Omental fat pad (tissue), 4 donors: ENCODE measurements around the gene PPIB. TPM values are rescaled to one million over a fixed set of nuclear protein-coding genes. Genes with fewer than 3 reads are reported as not detected.
A peak's percentile ranks its signal among the peaks of the same experiment; 100 is the strongest.

Experiments
- ATAC-seq: fragments of 150-250 bp; one replicate; pipeline ENCODE4 v1.9.1; 2016; ENCODE audit warnings: mild to moderate bottlenecking, moderate library complexity; ENCODE audit not compliant: low FRiP score
- DNase-seq: peaks from one replicate; pipeline ENCODE4 v3.0.0-alpha.2; 2019; ENCODE audit warnings: low spot score
- total RNA-seq, 4 donors: library from RNA; depleted of rRNA; stranded (reverse); fragments of >200 nt; gene quantifications; one replicate each; pipeline ENCODE4 v1.1.0, GENCODE V29; 2016
- TF ChIP-seq, protein P1 (sequence below), 3 donors: fragments of 450-650 bp; IDR thresholded peaks; one replicate each; pipeline ENCODE4 v1.5.1; 2016 to 2017; ENCODE audit warnings: antibody characterized with exemption in 3 of 3, mild to moderate bottlenecking in 3 of 3, moderate library complexity in 2 of 3

Gene PPIB
- total RNA-seq = 100 to 1,000 TPM; 244 to 431 (median 373) TPM

DNA sequence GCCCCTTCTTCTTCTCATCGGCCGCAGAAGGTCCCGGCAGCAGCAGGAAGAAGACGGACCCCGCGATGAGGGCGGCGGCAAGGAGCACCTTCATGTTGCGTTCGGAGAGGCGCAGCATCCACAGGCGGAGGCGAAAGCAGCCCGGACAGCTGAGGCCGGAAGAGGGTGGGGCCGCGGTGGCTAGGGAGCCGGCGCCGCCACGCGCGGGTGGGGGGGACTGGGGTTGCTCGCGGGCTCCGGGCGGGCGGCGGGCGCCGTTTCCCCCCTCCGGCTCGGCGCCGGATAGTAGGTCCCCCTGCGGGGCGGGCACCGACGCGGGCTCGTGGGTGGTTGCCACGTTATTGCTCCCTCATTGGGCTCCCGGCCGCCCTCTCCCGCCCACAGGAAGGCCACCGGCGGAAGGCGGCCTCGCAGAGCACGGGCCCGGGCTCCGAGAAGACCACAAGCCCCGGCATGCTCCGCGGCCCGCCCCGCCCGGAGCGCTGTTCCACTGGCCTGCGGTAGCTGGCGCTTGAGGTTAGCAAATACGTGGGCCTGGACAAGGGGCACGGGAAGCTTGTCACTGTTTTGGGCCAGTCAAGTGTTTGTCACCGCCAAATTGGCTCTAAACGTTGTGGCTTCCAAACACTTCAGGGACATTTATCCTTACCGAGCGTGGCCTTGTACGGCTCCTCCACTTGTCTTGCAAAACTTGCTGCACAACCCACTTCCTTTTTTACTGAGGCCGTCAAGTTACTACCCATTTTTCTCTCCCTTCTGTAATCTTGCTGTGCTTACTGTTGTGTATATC lies at the start of gene PPIB:
Gene PPIB, minus strand, starts transcription at position 154 of the 790 bp plus-strand sequence. Its CDS starts 36 bp downstream, at position 118.
- TF ChIP-seq, protein P1, sequence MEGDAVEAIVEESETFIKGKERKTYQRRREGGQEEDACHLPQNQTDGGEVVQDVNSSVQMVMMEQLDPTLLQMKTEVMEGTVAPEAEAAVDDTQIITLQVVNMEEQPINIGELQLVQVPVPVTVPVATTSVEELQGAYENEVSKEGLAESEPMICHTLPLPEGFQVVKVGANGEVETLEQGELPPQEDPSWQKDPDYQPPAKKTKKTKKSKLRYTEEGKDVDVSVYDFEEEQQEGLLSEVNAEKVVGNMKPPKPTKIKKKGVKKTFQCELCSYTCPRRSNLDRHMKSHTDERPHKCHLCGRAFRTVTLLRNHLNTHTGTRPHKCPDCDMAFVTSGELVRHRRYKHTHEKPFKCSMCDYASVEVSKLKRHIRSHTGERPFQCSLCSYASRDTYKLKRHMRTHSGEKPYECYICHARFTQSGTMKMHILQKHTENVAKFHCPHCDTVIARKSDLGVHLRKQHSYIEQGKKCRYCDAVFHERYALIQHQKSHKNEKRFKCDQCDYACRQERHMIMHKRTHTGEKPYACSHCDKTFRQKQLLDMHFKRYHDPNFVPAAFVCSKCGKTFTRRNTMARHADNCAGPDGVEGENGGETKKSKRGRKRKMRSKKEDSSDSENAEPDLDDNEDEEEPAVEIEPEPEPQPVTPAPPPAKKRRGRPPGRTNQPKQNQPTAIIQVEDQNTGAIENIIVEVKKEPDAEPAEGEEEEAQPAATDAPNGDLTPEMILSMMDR (IDR thresholded peaks at IDR 0.05) = no peak
- ATAC-seq (peak; percentile 98), DNase-seq (peak; percentile 70)

DNA sequence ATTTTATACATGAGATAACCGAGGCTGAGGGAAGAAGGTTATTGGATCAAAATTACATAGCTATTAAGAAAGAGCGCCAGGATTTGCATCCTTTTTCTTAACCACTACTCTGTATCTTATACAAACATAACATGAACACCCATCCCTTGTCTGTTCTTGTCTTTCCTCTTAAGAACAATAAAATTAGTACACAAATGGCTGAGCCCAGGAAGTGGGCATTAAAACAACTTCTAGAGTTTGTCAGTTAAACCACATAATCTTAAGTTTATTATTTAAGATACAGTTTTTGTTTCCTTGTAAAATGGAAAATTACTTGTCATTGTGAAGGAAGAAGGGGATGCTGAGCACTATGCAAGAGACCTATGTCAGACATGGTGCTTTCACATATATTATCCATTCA lies 48.9 kb upstream of the PPIB start:
- TF ChIP-seq, protein P1 (IDR thresholded peaks at IDR 0.05) = no peak
- DNase-seq (no peak), ATAC-seq (no peak)

DNA sequence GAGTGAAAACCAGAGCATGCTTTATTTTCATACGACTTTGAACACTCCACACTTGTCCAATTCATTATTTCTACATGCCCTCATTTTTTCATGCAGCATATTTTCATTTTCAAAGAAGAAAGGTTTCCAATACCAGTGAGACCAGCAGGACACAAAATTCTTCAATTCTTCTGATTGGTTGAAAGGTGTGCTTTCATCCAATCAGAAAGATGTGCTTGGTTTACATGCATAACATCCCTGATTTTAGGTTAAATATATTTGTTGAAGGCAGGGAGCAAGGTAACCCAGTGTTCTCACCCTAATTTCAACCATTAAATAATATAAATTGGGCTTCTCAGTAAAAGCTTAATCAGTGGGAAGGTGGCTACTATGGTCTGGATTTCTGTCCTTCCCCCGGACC lies 47.5 kb upstream of the PPIB start:
- ATAC-seq (no peak), DNase-seq (no peak)
- TF ChIP-seq, protein P1 (IDR thresholded peaks at IDR 0.05) = no peak

DNA sequence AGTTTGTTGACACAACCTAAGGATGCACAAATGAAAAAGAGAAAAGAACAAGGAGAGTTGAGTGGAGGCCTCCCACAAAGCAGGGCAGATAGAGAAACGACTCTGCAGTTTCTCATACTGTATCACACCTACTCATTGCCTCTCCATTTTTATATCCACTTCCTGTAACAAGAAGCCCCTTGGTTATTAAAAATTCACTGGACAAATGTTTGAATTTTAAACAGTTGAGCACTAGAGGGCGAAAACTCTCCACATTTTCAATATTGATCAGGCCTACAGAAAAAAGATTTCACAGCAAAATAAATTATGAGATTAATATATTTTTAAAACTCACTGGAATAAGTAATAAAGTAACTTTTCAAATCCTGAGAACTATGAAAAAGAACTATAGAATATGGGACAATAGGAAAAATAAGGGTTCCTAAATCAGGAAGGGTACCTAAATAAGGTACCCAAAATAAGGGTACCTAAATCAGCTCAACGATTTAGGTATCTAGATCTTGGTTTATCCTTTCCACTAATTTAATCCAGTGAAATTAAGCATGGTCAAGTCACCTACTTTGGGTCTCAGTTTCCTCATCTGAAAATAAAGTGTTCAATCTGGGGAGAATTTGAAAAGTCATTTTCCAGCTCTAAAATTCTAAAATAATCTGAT lies 47.0 kb upstream of the PPIB start:
- TF ChIP-seq, protein P1 (IDR thresholded peaks at IDR 0.05) = peak in 1 of 3 donors; percentile 19
- ATAC-seq (no peak), DNase-seq (no peak)

DNA sequence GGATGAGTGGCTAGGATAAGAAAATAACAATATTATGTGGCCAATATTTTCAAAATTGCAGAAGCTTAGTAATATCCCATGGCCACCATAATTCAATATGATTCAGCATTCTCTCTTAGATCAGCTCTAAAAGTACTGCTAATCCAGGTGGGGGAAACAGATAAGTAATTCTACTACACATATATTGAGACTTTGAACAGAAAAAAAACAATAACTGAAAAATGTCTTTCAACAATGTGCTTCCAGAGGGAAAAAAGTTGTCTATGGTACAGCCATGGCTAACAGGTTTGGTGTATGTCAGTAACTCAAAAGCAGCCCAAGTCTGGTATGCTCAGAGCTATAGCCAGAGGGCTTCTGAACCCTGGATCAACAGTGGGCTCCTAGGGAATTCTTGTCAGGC lies 42.4 kb upstream of the PPIB start:
- TF ChIP-seq, protein P1 (IDR thresholded peaks at IDR 0.05) = no peak
- DNase-seq (no peak), ATAC-seq (no peak)

DNA sequence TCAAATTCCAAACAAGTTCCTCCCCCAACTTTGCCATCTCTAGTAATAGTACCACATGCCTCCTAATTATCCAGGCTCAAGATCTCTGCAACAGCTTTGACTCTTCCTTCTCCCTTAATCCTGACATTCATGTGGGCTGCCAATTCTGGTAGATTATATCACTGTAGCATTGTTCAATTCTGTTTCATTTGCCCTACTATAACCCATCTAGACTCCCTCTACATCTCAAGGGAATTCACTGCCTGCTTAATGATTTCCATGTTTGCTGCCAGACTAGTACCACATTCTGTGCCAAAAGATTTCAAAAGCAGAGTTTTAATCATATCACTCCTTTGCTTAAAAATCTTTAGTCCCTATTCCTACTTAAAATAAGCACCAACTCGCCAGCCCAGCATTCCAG lies 34.6 kb upstream of the PPIB start:
- DNase-seq = no peak
- ATAC-seq = peak; percentile 70
- TF ChIP-seq, protein P1 (IDR thresholded peaks at IDR 0.05) = no peak
